Left ventricle myocardium inferior (tissue), 1 donor: ENCODE data around the gene TARDBP. TPM values are rescaled to one million over a fixed set of nuclear protein-coding genes. Genes with fewer than 3 reads are reported as not detected.
"Not testable (repeated sequence)": the region's sequence is repeated elsewhere in the genome, so short reads cannot be mapped to it uniquely, and the experiment has no call there.

Experiments used
- DNase-seq: peaks from one replicate; pipeline ENCODE4 v3.0.0-alpha.2; 2020
- H3K27ac ChIP-seq: fragments of 200-600 bp; replicated peaks from 2 replicates; pipeline ENCODE4 v1.8.0; 2021
- H3K27me3 ChIP-seq: fragments of 200-600 bp; 2 replicates; pipeline ENCODE4 v1.8.0; 2021; ENCODE audit warnings: low read depth
- H3K36me3 ChIP-seq: fragments of 200-600 bp; 2 replicates; pipeline ENCODE4 v1.8.0; 2021
- H3K4me1 ChIP-seq: fragments of 200-600 bp; 2 replicates; pipeline ENCODE4 v1.8.0; 2021
- H3K4me3 ChIP-seq: fragments of 200-600 bp; 2 replicates; pipeline ENCODE4 v1.8.0; 2021; ENCODE audit warnings: mild to moderate bottlenecking, moderate library complexity
- H3K9me3 ChIP-seq: fragments of 200-600 bp; replicated peaks from 2 replicates; pipeline ENCODE4 v1.8.0; 2021
- intact Hi-C: fragments of 100-400 bp; cut with micrococcal nuclease; formaldehyde crosslinking; loops from one replicate; pipeline ENCODE4 v1.11.0; 2022
- total RNA-seq: library from RNA; stranded (reverse); fragmentation: NEBNext Ultra II Directional; extraction: Animal tissue kit (Norgen Biotek cat#: 25700); gene quantifications from one replicate; pipeline ENCODE4 v1.2.1, GENCODE V29; 2021
- TF ChIP-seq, protein P1 (sequence below): fragments of 200-600 bp; IDR thresholded peaks from 2 replicates; pipeline ENCODE4 v1.8.0; 2021; ENCODE audit warnings: antibody characterized with exemption, mild to moderate bottlenecking, borderline replicate concordance
- donor health status: DM: no; HTN: yes; CAD: no; lungs with severe emphysema.

TARDBP gene
- total RNA-seq, 1 donor from 2014 or later = 95.5 TPM

DNA sequence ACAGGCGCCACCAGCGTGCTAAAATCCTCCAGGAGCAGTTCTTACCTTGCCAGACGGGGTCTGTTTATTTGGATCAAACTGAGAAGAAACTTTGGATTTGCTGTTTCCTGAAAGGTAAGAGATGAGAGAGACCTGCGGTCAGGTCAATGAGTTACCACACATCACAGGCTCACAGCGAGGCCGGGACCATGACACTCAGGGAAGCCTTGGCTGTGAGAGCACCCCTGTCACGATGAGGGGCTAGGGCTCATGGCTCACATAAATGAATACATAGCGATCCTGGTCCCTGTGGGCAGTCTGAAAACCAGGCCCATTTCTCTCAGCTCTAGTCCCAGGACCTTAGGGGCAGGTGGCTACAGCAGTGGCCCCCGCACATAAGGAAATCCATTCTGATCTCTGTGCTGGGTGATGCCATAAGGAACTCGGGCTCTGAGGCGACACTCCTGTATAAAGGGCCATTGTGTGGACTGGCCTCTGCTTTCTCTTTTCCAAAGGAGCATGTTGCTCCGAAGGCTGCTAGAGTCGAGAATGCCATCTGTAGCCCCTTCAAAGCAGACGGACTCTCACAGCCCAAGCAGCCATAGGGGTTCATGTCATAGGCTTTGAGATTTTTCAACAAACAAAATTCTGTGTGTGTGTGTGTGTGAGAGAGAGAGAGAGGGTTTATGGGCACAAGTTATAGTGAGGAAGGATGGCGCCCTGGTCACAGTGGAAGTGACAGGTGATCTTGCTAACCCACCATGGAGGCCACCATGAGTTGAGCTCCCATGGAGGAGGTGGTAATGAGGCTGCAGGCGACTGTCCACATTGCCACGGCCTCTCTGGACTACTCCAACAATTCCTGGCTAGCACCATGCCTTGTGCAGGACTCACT is 56.4 kb downstream of the TARDBP start:
- Histone ChIP-seq H3K36me3 (peaks cover 92% of the 10 kb centered on the region), H3K4me1 (no peaks in the 10 kb centered on the region), H3K4me3 (no peak overlapping the region), H3K27me3 (no peaks in the 10 kb centered on the region), H3K9me3 (peaks cover 5% of the 10 kb centered on the region), H3K27ac (no peak overlapping the region)
- no peak for DNase-seq
- intact Hi-C loops = no loop called here
- TF ChIP-seq, protein P1, sequence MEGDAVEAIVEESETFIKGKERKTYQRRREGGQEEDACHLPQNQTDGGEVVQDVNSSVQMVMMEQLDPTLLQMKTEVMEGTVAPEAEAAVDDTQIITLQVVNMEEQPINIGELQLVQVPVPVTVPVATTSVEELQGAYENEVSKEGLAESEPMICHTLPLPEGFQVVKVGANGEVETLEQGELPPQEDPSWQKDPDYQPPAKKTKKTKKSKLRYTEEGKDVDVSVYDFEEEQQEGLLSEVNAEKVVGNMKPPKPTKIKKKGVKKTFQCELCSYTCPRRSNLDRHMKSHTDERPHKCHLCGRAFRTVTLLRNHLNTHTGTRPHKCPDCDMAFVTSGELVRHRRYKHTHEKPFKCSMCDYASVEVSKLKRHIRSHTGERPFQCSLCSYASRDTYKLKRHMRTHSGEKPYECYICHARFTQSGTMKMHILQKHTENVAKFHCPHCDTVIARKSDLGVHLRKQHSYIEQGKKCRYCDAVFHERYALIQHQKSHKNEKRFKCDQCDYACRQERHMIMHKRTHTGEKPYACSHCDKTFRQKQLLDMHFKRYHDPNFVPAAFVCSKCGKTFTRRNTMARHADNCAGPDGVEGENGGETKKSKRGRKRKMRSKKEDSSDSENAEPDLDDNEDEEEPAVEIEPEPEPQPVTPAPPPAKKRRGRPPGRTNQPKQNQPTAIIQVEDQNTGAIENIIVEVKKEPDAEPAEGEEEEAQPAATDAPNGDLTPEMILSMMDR = no peak

DNA sequence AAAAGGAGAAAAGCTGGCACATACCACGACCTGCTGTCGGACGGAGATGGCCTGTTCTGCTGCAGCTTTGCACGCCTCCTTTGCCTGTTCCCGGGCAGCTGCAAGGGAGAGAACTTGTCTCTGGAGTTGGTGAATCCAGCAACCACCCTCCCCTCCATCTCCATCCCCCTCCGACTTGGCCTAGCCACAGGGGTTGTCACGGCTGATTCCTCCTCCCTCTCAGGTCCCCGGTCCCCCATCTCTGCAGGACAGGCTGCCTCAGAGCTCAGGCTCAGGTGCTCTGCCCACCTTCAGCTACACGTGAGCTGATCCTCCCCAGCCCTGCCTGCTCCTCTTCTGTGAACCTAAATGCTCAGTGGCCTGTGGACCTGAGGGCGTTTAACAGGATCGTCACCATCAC is 58.4 kb downstream of the TARDBP start:
- H3K27ac ChIP-seq = no peak overlapping the region
- H3K36me3 ChIP-seq = peaks cover 97% of the 10 kb centered on the region
- DNase-seq = no peak
- TF ChIP-seq, protein P1 = no peak
- no peaks in the 10 kb centered on the region for H3K9me3 ChIP-seq
- no peaks in the 10 kb centered on the region for H3K27me3 ChIP-seq
- no peaks in the 10 kb centered on the region for H3K4me1 ChIP-seq
- H3K4me3 ChIP-seq = no peak overlapping the region
- intact Hi-C loops = no loop called here

DNA sequence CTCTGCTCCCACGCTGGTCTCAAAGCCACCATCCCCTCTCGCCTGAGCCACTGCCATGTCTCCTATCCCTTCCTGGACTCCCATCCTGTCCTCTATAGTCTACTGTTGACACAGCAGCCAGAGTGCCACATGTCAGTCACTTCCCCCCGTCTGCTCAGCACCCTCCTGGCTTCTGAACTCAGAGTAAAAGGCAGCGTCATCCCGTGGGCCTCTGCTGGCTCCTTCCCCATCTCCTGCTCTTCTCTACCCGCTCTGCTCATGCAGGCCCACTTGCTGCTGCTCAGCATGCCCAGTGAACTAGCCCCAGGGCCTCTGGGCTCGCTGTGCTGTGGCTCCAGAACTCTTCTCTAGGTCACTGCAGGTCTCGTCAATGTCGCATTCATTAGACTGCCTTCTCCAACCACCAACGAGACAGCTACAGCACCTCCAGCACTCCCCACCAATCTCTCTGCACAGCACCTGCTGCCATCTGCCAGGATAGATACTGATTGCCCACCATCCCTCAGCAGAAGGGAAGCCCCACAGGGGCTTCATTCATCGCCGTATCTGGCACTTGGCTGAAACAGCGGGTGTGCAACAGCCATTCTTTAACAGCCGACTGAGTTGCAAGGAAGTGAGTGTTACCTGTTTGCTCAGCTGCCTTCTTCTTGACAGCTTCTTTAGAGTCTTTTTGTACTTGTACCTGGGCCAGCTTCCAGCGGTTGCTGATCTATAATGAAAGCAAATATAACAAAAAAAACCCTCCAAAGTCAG is 59.2 kb downstream of the TARDBP start:
- no peaks in the 10 kb centered on the region for H3K4me1 ChIP-seq
- no peak for DNase-seq

DNA sequence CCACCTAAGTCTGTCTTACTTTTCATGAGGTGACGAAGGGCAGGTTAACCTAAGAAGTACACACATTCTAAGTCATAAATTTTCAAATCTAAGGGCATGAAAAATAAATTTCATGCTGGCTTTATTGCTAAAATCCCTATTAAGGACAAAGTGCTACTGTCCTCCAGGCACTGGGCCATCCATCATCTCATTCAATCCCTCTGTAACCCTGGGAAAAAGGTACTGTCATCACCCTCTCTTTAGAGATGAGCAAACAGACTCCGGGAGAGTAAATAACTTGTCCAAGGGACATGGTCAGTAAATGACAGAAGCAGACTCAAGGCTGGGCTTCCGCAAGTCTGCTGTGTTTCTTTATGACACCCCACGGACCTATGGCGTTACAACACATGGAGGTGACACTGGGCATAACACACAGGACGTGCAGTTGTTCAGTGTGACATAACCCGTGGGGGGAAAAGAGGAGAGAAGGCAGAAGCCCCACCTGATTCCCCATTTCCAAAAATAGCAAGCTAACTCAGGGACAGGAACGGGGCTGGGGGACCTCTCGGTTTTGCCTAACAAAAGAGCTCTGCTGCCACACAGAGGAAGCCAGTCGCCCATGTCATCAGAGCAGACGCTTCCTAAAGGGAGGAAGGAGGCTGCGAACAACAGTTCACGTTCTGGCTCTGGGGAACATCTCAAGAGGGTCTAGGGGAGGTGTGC is 59.9 kb downstream of the TARDBP start:
- intact Hi-C loops = no loop called here
- H3K4me3 ChIP-seq = no peak overlapping the region
- H3K27me3 ChIP-seq = no peaks in the 10 kb centered on the region
- TF ChIP-seq, protein P1 = no peak
- no peak for DNase-seq
- H3K27ac ChIP-seq = no peak overlapping the region
- H3K9me3 ChIP-seq = no peaks in the 10 kb centered on the region
- H3K4me1 ChIP-seq = no peaks in the 10 kb centered on the region
- H3K36me3 ChIP-seq = peaks cover 100% of the 10 kb centered on the region

More for the DNA sequence above, 59.2 kb downstream of the TARDBP start:
- H3K36me3 ChIP-seq = peaks cover 98% of the 10 kb centered on the region
- intact Hi-C loops = no loop called here
- no peaks in the 10 kb centered on the region for H3K9me3 ChIP-seq
- TF ChIP-seq, protein P1 = no peak
- H3K27me3 ChIP-seq = no peaks in the 10 kb centered on the region
- no peak overlapping the region for H3K27ac ChIP-seq
- no peak overlapping the region for H3K4me3 ChIP-seq

DNA sequence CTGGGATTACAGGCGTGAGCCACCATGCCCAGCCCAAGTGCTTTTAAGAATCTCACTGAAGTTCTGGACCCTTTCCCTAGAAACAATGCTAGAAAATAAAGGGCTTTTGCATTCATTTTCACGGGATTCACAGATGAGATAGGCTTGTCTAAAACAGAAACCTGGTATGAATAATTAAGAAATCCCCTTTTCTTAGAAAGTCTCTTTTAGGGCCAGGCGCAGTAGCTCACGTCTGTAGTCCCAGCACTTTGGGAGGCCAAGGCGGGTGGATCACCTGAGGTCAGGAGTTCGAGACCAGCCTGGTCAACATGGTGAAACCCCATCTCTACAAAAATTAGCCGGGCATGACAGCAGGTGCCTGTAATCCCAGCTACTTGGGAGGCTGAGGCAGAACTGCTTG is 60.9 kb downstream of the TARDBP start:
- H3K4me3 ChIP-seq, H3K4me1 ChIP-seq, H3K27me3 ChIP-seq, intact Hi-C loops, H3K27ac ChIP-seq, H3K9me3 ChIP-seq, DNase-seq: not testable (repeated sequence)
- H3K36me3 ChIP-seq = peaks cover 98% of the 10 kb centered on the region

Other genes with a start within 250 kb of the TARDBP start
- 56.3 TPM for gene CASZ1, start 216.0 kb upstream of the TARDBP start, total RNA-seq
- not detected for gene MASP2, start 34.6 kb downstream of the TARDBP start, total RNA-seq
- gene SRM, start 47.4 kb downstream of the TARDBP start, total RNA-seq = 53.9 TPM
- 17.1 TPM for gene EXOSC10, start 87.2 kb downstream of the TARDBP start, total RNA-seq
- gene ANGPTL7, start 176.7 kb downstream of the TARDBP start, total RNA-seq = 1.1 TPM
- gene MTOR, start 249.9 kb downstream of the TARDBP start, total RNA-seq = 34.9 TPM